HG03575 (cell line): Measurements from ENCODE around the gene GNG3.
"Not testable (repeated sequence)": the region's sequence is repeated elsewhere in the genome, so short reads cannot be mapped to it uniquely, and the experiment has no call there.

Experiments used
- ATAC-seq: cut with Tn5 transposase; IDR thresholded peaks from one replicate; pipeline ENCODE4 v1.9.1; 2021; ENCODE audit not compliant: unreplicated experiment, insufficient number of reproducible peaks, low FRiP score; ENCODE audit errors: extremely low read depth

The GNG3 gene

DNA sequence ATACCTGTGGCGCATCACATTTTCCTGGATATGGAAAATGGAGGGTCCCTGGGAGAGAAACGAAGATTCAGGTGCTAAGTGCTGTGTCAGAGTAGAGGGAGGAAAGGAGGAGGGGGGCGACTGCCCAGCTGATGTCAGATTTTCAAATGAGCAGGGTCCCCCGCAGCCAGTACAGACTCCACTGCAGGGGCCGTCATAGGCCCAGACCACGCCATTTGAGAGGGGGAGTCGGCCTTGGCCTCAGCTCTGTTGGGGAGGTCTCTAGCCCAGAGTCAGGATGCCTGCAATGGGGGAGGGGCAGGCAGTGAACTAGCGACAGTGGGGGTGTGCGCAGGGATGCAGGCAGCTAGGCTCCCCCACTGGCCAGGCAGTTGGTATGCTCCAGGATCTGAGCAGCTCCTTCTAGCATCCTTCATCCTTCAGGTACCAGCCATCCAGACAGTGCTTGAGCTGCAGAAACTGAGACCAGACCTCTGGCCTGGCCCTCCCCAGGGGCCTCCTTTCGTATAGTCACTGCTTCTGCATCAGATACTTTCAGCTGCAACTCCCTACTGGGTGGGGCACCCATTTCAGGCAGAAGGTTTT lies at the start of gene GNG3, which contains the start of gene BSCL2:
GNG3 (plus strand) TSS at position 400 of the 585 bp plus-strand sequence. CDS start 620 bp downstream, outside the sequence.
BSCL2 (minus strand) TSS at position 148 of the 585 bp plus-strand sequence. CDS start 229 bp downstream, outside the sequence.
- no peak for ATAC-seq

DNA sequence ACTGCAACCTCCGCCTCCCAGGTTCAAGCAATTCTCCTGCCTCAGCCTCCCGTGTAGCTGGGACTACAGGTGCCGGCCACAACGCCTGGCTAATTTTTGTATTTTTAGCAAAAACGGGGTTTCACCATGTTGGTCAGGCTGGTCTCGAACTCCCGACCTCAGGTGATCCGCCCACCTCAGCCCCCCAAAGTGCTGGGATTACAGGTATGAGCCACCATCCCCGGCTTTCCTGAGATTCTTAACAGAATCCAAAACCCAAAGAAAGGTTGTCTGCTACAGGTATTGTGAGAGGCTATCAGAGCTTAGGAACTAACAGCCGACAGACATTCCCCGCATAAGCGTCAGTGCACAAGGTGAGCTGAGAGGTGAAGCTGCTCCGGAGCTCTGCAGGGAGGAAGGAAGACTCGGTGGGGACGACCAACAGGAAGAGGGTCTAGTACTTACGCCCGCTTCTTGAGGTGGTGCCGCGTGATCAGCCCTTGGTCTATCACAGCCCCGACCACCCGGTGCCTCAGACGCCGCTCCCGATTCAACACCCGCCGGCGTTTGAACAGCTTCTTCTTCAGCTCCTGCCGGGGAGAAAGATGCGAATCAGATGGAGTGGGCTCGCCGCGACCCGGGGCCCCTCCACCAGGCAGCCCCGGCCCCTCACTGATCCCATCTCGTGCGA lies 42.9 kb upstream of the GNG3 start:
- ATAC-seq: no peak

DNA sequence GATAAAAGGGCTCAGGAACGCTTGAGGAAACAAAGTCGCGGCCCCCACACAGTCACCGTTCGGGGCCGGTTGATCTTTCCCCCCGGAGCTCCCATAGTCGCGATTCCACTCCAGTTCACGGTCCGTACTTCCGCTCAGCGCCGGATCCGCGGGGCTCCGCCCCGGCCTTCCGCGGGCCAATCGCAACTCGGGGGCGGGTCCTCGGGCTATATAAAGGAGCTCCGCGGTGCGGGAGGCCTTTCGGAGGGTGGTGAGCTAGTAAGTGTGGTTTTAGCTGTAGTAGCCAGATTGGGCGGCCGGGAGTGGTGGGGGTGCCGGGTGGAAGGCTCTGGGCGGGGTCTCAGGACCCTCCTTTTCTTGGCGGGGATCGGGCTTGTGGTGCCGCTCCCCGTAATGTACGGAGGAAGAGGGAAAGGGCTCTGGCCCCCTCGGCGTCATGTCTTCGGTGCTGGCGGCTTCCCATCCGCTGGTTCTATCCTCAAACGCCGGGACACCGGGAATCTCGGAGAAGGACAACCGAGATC lies 42.3 kb upstream of the GNG3 start, which contains the start of the genes C11orf98 and CSKMT:
C11orf98 (minus strand) TSS at position 136 of the 524 bp plus-strand sequence; CDS start at position 95, 41 bp downstream.
CSKMT (plus strand) TSS at position 238 of the 524 bp plus-strand sequence. CDS start 568 bp downstream, outside the sequence.
- ATAC-seq: no peak

DNA sequence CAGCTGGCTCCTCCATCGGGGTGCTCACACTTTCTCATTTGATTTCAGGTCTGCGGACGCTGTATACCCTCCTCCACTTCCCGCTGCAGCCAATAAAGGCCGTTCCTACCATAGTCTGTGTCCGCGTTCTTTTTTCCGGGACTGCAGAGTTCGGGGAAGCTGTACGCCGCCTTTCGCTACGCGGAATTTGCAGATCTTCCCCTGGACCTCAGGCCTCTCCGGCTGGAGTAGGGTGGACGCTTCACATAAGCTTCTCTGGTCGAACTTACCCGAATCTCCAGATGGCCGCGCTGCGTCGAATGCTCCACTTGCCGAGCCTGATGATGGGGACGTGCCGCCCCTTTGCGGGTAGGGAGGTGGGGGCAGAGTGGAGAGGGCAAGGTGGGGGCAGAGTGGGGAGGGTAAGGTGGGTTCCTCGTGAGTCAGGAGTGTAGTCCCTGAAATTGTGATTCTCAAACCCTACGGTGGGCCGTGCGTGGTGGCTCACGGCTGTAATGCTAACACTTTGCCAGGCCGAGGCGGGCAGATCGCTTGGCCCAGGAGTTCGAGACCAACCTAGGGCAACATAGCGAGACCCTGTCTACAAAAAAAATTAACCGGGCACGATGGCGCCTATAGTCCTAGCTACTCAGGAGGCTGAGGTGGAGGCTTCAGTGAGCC lies 41.7 kb upstream of the GNG3 start:
- ATAC-seq: no peak

DNA sequence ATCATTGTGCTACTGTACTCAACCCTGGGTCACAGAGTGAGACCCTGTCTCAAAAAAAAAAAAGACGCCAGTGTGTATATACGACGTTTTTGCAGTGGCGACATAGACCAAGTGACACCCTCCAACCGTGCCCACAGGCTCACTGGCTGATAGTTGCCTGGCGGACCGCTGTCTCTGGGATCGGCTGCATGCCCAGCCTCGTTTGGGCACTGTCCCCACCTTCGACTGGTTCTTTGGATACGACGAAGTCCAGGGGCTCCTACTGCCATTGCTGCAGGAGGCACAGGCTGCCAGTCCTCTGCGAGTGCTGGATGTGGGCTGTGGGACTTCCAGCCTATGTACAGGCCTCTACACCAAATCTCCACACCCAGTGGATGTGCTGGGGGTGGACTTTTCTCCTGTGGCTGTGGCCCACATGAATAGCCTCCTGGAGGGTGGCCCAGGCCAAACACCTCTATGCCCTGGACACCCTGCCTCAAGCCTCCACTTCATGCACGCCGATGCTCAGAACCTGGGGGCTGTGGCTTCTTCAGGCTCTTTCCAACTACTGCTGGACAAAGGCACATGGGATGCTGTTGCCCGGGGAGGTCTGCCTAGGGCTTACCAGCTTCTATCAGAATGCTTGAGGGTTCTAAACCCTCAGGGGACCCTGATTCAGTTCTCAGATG lies 41.1 kb upstream of the GNG3 start:
- no peak for ATAC-seq

DNA sequence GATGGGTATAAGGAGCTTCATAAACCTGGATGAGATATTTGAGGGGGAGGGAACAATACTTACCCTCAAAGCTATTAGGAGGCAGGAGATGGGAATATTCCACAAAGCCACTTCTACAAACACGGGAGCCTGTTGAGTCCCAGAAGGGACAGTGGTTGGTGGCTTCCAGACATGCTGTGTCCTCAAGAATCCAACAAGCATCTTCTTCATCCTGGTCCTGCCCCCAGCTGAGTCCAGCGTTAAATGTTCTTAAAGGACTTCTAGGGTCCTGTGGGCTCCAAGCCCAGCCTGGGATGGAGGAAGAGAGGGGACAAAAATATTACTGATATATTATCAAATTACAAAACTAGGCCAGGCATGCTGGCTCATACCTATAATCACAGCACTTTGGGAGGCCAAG lies 40.0 kb upstream of the GNG3 start:
- no peak for ATAC-seq

DNA sequence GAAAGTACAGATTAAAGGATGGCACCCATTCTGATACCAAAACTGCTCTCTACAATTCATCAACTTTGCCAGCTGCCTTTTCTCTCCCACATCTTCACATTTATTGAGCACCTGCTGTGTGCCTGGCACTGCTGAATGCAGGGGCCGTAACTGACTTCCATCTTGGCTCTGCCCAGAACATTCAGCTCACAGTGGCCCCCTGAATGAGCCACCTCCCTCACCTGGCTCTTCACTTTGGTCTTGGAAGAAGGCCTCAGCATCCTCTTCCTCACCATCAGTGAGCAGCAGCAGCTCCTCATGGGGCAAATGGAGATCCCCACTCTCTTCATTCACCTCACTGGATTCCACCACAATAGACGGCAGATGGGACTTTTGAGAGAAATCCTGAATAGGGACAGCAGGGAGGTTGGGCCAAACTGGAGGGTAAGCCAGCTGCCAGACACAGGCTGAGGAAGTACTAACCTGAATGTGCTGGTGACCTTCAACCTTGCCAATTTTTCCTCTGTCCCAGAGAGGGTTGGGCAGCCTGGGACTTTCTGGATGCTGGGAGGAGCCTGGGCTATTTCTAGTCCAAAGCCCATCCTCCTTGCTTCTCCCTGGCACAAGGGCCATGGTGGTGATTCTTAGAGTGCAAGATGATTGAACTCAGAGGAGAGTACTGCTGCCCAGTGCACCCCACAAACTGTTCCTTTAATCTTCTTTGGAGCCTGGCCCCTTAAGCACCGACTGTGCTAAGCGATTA lies 37.9 kb upstream of the GNG3 start:
- ATAC-seq: no peak

DNA sequence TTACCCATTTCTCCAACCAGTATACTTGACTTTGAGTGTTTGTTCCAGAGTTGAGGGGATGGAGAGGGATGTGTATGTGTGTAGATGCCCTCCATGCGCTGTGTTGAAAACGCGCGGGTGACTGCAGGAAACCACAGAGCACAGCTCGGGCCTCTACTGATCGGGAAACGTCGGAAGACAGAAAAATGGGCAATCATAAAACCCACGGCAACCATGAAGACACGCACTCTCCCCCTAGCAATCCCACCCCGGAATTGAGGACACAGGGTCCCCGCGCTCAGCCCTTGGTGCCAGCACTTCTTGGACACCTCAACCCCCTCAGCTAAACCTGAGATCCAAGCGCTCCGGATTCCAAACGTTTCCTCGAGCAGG lies 36.3 kb upstream of the GNG3 start:
- ATAC-seq: no peak

DNA sequence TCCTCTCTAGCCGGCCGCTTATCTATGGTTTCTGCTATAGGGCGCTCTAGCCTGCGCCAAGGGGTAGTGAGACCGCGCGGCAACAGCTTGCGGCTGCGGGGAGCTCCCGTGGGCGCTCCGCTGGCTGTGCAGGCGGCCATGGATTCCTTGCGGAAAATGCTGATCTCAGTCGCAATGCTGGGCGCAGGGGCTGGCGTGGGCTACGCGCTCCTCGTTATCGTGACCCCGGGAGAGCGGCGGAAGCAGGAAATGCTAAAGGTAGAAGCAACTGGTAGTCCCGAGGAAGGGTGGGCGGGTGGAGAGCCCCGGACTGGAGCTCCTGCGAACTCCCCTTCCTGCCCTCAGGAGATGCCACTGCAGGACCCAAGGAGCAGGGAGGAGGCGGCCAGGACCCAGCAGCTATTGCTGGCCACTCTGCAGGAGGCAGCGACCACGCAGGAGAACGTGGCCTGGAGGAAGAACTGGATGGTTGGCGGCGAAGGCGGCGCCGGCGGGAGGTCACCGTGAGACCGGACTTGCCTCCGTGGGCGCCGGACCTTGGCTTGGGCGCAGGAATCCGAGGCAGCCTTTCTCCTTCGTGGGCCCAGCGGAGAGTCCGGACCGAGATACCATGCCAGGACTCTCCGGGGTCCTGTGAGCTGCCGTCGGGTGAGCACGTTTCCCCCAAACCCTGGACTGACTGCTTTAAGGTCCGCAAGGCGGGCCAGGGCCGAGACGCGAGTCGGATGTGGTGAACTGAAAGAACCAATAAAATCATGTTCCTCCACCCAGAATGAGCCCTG lies 35.7 kb upstream of the GNG3 start, which contains the start of the genes LBHD1 and UQCC3:
LBHD1 (minus strand) TSS at position 660 of the 782 bp plus-strand sequence. CDS start 2,236 bp downstream, outside the sequence.
UQCC3 (plus strand) TSS at position 66 of the 782 bp plus-strand sequence; CDS start at position 139, 73 bp downstream.
- no peak for ATAC-seq

DNA sequence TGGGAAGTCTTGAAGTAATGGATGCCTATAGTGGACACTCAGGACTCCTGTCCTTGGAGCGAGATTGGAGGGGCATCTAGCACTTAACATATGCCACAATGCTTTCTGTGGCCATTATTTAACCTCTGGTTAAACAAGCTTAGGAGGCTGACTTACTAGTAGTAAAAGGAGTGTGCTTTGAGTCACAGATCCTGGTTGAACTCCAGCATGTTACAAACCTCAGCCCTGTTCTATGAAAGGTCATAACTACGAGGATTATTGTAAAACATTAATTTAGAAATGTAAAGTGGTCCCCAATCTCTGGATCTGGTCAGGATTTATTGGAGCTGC lies 34.3 kb upstream of the GNG3 start:
- no peak for ATAC-seq

DNA sequence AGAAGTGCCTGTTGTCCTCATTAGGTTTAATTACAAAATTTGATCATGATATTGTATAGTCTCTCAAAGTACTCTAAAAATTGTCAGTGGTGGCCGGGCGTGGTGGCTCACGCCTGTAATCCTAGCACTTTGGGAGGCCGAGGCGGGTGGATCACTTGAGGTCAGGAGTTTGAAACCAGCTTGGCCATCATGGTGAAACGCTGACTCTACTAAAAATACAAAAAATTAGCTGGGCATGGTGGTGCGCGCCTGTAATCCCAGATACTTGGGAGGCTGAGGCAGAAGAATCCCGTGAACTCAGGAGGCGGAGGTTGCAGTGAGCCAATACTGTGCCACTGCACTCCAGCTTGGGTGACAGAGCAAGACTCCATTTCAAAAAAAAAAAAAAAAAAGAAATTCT lies 32.1 kb upstream of the GNG3 start:
- not testable (repeated sequence) for ATAC-seq

DNA sequence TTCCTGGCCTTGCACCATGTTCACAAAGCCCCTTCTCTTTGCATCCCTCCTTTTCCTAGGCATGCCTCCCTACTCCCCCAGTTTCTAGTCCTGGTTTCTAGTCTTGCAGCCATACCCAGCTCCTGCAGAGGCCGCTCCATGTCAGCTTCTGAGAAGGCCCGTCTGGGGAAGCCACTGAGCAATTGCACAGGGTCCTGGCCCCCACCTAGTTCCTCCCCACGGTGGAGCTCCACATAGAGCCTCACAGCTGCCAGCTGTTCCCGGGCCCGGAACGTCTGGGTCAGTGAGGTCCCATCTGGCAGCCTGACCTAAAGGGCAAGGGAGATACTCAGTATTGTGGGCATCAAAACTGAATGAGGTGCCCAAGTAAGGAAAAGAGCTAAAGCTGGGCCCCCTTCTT lies 30.8 kb upstream of the GNG3 start:
- ATAC-seq: no peak

DNA sequence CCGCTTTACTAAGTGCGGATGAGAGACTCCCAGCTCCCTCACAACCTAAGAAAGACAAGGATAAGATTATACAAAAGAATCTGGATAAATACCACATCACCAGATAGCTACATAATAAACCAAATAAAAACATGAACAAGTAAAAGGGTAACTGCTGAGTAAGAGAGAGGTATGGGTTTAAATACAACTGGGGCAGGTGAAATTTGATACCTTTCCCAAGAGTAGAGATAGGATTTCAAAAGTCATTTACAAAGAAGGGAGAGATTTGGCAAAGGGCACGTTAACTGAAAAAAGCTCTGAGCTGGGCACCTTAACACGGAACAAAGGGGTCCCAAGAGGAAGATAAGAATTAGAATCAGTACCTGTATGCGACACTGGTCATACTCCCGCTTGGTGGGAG lies 30.3 kb upstream of the GNG3 start:
- no peak for ATAC-seq

DNA sequence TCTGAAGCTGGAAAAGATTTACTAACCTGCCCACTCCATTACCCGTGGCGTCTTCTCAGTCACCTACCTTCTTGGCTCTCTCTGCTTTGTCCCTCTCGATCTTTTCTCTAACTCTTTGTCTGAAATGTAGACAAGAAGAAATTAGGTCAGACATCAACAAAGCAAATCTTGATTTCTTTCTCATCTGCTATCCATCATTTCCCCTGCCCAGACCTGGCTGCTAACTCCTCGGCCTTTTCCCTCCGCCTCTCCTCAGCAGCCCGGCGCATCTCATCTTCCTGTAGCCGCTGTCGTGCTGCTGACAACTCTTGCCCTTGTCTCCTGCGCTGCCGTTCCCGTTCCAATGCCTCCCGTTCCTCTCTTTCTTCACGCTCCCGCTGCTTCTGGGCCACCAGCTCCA lies 29.8 kb upstream of the GNG3 start:
- no peak for ATAC-seq

DNA sequence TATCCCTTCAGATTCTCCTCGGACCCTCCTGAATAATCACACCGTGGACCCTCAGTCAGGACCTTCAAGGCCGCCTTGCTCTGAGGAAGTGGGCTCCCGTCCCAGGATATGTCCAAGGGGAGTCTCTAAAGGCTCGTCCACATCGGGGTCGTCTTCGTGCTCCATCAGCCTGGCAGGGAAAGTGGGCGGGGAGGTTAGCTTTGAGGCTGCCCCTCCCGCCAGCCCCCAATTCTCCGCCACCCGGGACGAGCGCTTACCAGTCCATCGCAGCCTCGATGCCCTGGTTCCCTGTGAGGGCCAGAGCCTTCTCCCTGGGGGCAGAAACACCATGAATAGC lies 29.1 kb upstream of the GNG3 start:
- ATAC-seq: no peak

DNA sequence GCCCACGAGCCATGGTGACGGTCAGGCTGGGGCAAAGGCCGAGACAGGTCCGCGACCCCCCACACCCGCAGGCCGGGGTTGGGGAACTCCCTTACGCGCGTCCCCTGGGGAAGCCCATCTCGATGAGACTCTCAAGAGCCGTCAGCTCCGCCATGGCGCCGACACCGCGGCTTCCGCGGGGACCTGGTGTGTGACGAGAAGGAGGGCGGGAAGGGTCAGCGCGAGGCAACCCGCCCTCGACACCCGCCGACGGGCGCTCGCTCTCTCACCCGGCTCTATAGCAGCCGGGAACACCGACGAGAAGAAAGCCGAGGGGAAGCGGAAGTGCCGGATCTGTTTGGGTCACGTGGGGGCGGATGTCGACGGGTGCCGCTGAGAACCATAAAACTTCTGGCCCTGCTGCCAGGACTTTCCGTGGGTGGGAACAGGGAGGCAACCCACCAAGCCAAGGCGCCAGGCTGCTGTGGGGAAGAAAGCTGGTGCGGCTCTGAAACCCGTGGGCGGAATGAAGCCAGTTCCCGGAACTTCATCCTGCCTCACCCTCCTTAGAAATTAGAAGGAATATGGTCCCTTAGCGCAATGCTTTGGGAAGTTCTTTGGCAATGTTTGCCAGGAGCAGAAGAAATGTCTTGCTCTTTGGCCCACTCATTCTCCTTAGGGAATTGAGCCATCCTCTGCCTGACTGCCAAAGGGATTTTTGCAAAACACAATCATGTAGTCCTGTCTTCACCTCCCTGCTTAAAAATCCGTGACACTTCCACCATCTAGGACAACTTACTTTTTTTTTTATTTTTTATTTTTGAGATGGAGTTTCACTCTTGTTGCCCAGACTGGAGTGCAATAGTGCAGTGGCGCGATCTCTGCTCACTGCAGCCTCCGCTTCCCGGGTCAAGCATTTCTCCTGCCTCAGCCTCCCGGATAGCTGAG lies 28.4 kb upstream of the GNG3 start, which contains the start of gene UBXN1:
UBXN1 (minus strand) TSS at position 304 of the 927 bp plus-strand sequence; CDS start at position 154, 150 bp downstream.
- ATAC-seq: no peak

DNA sequence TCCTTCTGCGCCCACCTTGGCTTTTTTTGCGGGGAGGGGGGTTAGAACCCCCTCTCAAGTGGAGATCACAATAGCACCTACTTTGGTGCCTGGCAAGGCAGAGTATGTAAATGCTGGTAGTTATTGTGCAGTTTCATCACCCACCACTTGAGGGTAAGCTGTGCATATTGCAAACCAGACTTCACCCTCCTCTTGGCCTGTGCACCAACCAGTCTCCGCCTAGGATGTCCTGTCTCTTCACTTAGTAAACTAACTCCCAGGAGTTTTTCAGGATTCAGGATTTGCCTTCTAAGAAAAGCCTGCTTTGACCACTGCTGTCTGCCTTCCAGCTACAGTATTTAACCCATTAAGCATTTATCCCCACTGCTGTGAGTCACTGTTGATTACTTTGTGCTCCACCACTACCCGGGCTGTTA lies 26.6 kb upstream of the GNG3 start:
- no peak for ATAC-seq
